Left ventricle myocardium inferior (tissue), 1 donor: ENCODE results near the gene UBL3. TPM values are rescaled to one million over a fixed set of nuclear protein-coding genes. Genes with fewer than 3 reads are reported as not detected.

ENCODE experiments used
- DNase-seq: peaks from one replicate; pipeline ENCODE4 v3.0.0-alpha.2; 2020
- H3K27ac ChIP-seq: fragments of 200-600 bp; replicated peaks from 2 replicates; pipeline ENCODE4 v1.8.0; 2021
- H3K27me3 ChIP-seq: fragments of 200-600 bp; 2 replicates; pipeline ENCODE4 v1.8.0; 2021; ENCODE audit warnings: low read depth
- H3K36me3 ChIP-seq: fragments of 200-600 bp; 2 replicates; pipeline ENCODE4 v1.8.0; 2021
- H3K4me1 ChIP-seq: fragments of 200-600 bp; 2 replicates; pipeline ENCODE4 v1.8.0; 2021
- H3K4me3 ChIP-seq: fragments of 200-600 bp; 2 replicates; pipeline ENCODE4 v1.8.0; 2021; ENCODE audit warnings: mild to moderate bottlenecking, moderate library complexity
- H3K9me3 ChIP-seq: fragments of 200-600 bp; replicated peaks from 2 replicates; pipeline ENCODE4 v1.8.0; 2021
- intact Hi-C: fragments of 100-400 bp; cut with micrococcal nuclease; formaldehyde crosslinking; loops from one replicate; pipeline ENCODE4 v1.11.0; 2022
- total RNA-seq: library from RNA; stranded (reverse); fragmentation: NEBNext Ultra II Directional; extraction: Animal tissue kit (Norgen Biotek cat#: 25700); gene quantifications from one replicate; pipeline ENCODE4 v1.2.1, GENCODE V29; 2021
- TF ChIP-seq, protein P1 (sequence below): fragments of 200-600 bp; IDR thresholded peaks from 2 replicates; pipeline ENCODE4 v1.8.0; 2021; ENCODE audit warnings: antibody characterized with exemption, mild to moderate bottlenecking, borderline replicate concordance
- donor health status: DM: no; HTN: yes; CAD: no; lungs with severe emphysema.

UBL3 gene
- total RNA-seq, 1 donor from 2014 or later: 25.2 TPM

DNA sequence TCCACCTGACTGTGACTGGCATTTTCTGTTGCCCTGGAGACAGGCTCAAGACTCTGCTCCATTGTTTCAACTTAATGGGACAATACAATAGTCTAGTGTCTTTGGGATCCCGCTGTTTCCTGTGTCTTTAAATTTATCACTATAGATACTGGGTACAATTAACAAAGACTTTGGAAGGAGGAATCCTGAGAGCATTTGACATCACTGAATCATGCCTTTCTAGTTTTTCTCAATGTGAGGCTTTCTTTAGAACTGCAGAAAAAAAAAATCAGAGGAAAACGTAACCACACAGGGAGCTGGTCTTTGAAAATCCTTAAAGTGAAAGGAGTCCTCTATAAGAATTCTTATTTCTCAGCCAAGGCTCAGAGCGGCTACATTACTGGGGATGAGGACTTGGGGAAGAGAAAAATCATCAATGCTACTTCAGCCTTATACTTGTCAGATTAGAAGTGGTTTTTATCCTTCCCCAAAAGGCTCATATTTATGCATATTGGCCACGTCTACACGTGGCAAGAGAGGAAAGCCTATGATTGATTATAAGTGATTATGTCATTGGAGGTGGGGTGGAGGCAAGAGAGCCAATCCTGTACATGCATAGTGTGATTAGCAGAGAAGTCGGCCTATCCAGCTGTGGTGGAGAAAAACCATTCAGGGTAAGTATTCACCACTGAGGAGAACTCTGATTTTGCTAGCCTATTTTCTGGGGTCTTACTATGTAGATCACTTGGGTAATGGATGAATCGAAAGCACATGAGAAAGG lies 34.4 kb upstream of the UBL3 start:
- H3K36me3 ChIP-seq: no peaks in the 10 kb centered on the region
- TF ChIP-seq, protein P1, sequence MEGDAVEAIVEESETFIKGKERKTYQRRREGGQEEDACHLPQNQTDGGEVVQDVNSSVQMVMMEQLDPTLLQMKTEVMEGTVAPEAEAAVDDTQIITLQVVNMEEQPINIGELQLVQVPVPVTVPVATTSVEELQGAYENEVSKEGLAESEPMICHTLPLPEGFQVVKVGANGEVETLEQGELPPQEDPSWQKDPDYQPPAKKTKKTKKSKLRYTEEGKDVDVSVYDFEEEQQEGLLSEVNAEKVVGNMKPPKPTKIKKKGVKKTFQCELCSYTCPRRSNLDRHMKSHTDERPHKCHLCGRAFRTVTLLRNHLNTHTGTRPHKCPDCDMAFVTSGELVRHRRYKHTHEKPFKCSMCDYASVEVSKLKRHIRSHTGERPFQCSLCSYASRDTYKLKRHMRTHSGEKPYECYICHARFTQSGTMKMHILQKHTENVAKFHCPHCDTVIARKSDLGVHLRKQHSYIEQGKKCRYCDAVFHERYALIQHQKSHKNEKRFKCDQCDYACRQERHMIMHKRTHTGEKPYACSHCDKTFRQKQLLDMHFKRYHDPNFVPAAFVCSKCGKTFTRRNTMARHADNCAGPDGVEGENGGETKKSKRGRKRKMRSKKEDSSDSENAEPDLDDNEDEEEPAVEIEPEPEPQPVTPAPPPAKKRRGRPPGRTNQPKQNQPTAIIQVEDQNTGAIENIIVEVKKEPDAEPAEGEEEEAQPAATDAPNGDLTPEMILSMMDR: no peak
- H3K9me3 ChIP-seq: no peaks in the 10 kb centered on the region
- no peak overlapping the region for H3K27ac ChIP-seq
- H3K4me1 ChIP-seq: peaks cover 14% of the 10 kb centered on the region
- no peak for DNase-seq
- intact Hi-C loops: no loop called here
- no peaks in the 10 kb centered on the region for H3K27me3 ChIP-seq
- H3K4me3 ChIP-seq: no peak overlapping the region

DNA sequence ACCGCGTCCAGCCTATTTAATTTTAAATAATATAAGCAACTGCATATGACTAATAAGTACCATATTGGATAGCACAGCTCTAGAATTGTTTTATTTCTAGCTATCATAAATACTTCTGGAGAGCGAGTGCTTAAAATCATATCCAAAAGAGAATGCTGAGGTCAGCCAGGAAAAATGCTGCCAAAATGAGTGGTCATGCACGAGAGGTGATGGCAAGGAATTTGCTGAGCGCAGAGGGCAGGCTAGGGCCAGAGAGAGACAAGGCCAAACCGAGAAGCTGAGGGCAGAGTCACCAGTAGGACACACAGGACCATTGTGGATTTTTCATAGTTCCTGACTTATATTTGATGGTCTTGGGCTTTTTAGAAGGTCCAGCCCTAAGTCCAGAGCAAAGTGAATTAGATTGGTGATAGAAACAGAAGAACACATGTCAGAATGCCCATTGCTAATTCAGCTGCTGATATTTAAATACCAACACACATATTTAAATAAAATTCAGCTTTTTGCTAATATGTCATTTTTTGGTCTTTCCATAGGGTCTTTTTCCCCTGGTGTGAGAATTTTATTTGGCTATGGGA lies 33.6 kb upstream of the UBL3 start:
- no peaks in the 10 kb centered on the region for H3K36me3 ChIP-seq
- no peaks in the 10 kb centered on the region for H3K9me3 ChIP-seq
- DNase-seq: no peak
- H3K4me1 ChIP-seq: peaks cover 14% of the 10 kb centered on the region
- H3K4me3 ChIP-seq: no peak overlapping the region
- H3K27ac ChIP-seq: no peak overlapping the region
- H3K27me3 ChIP-seq: no peaks in the 10 kb centered on the region
- intact Hi-C loops: no loop called here
- TF ChIP-seq, protein P1: no peak

DNA sequence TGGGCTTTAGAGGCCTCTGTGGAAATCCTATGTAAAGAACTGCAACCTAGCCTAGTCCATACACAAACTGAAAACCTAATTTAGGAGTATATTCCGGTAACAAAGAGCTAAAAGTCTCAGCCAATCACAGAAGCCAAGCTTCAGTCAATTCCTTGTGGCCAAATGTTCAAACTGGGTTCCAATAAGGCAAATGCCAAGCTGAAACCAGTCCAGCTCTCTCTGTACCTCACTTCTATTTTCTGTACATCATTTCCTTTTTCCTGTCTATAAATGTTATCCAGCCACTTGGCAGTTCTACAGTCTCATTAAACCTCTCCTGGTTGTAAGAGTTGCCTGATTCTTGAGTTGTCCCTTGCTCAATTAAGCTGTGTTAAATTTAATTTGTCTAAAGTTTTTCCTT lies 31.7 kb upstream of the UBL3 start:
- Histone ChIP-seq H3K36me3 (no peaks in the 10 kb centered on the region), H3K27ac (no peak overlapping the region), H3K4me1 (peaks cover 14% of the 10 kb centered on the region), H3K27me3 (peaks cover 6% of the 10 kb centered on the region), H3K4me3 (no peak overlapping the region), H3K9me3 (no peaks in the 10 kb centered on the region)
- no peak for DNase-seq
- intact Hi-C loops: no loop called here
- TF ChIP-seq, protein P1: no peak

DNA sequence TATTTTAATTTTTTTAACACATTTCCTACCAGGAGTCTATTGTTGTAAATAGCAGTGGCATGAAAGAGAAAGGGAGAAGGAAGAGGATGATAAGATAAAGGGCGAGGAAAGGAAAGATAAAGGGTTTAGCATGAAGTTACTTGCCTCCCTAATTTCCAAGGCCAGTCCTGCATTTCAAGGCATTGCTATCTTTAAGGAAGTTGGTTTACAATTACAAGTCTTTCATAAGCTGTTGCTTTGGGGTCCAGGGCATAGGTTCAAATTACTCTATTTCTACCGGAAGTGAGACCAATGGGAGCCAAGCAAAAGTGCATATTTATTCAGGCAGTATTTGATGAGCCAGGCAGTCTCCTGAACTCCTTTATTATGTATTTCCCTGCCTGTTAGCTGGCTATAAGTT lies 27.7 kb upstream of the UBL3 start:
- Histone ChIP-seq H3K27ac (no peak overlapping the region), H3K9me3 (no peaks in the 10 kb centered on the region), H3K27me3 (peaks cover 19% of the 10 kb centered on the region), H3K4me3 (no peak overlapping the region), H3K4me1 (no peaks in the 10 kb centered on the region), H3K36me3 (no peaks in the 10 kb centered on the region)
- TF ChIP-seq, protein P1: no peak
- no peak for DNase-seq
- intact Hi-C loops: no loop called here

DNA sequence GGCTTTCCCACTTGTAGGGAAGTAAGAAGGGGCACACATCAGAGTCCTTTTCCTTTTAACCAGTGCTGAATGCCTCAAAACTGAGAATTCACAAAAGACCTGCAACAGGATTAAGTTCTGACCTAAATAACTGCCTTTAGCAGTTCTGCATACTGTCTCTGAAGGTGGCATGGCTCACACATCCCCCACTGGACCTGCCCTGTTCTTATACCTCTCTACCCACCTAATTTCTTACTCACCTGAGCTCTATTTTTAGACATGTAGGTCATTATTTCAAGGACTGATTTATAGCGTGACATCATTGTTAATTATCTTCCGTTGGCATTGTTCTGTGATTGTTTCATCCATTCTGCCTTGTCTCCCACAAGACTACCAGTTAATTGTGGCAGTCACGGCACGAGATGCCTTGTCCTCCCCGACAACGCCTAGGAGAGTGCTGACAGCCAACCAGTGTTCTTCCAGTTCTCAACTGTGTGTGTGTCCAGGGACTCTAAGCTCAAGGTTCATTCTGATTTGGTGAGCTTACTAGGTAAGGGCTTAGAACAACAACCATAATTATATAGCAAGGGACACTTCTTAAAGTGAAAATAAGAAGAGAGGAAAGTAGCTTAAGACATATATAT lies 27.1 kb upstream of the UBL3 start:
- Histone ChIP-seq H3K36me3 (no peaks in the 10 kb centered on the region), H3K27me3 (peaks cover 19% of the 10 kb centered on the region), H3K4me3 (no peak overlapping the region), H3K27ac (no peak overlapping the region), H3K4me1 (no peaks in the 10 kb centered on the region), H3K9me3 (no peaks in the 10 kb centered on the region)
- TF ChIP-seq, protein P1: no peak
- intact Hi-C loops: no loop called here
- no peak for DNase-seq
